PFSK-1 (cell line): ENCODE data around the gene GPC3.

Source experiments
- POLR2AphosphoS5 ChIP-seq: IDR thresholded peaks from 2 replicates; pipeline ENCODE4 v1.6.1; 2012; ENCODE audit warnings: low read depth, mild to moderate bottlenecking, control low read depth, low read length, moderate library complexity
- SIN3A ChIP-seq: IDR thresholded peaks from 2 replicates; pipeline ENCODE4 v1.6.1; 2012; ENCODE audit warnings: mild to moderate bottlenecking, low read length, moderate library complexity, borderline replicate concordance; ENCODE audit not compliant: insufficient read depth
- TAF1 ChIP-seq: IDR thresholded peaks from 2 replicates; pipeline ENCODE4 v1.6.1; 2012; ENCODE audit warnings: low read length, control low read depth, borderline replicate concordance; ENCODE audit not compliant: insufficient read depth
- TF ChIP-seq, protein P1 (sequence below), 2 experiments: IDR thresholded peaks; 2 replicates each; pipeline versions ENCODE4 v1.6.1 to v1.8.0; 2011 to 2012; ENCODE audit warnings: low read depth in 2 of 2, low read length in 2 of 2, control low read depth in 1 of 2, inconsistent platforms in 1 of 2, mild to moderate bottlenecking in 1 of 2, moderate library complexity in 1 of 2; ENCODE audit not compliant: insufficient read depth in 1 of 2

- TF ChIP-seq POLR2AphosphoS5: no peak
- TF ChIP-seq, protein P1, sequence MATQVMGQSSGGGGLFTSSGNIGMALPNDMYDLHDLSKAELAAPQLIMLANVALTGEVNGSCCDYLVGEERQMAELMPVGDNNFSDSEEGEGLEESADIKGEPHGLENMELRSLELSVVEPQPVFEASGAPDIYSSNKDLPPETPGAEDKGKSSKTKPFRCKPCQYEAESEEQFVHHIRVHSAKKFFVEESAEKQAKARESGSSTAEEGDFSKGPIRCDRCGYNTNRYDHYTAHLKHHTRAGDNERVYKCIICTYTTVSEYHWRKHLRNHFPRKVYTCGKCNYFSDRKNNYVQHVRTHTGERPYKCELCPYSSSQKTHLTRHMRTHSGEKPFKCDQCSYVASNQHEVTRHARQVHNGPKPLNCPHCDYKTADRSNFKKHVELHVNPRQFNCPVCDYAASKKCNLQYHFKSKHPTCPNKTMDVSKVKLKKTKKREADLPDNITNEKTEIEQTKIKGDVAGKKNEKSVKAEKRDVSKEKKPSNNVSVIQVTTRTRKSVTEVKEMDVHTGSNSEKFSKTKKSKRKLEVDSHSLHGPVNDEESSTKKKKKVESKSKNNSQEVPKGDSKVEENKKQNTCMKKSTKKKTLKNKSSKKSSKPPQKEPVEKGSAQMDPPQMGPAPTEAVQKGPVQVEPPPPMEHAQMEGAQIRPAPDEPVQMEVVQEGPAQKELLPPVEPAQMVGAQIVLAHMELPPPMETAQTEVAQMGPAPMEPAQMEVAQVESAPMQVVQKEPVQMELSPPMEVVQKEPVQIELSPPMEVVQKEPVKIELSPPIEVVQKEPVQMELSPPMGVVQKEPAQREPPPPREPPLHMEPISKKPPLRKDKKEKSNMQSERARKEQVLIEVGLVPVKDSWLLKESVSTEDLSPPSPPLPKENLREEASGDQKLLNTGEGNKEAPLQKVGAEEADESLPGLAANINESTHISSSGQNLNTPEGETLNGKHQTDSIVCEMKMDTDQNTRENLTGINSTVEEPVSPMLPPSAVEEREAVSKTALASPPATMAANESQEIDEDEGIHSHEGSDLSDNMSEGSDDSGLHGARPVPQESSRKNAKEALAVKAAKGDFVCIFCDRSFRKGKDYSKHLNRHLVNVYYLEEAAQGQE (IDR thresholded peaks at IDR 0.05; ENCODE audit: insufficient read depth in 1 of 2, low read depth in 2 of 2, low read length in 2 of 2): no peak
- no peak for TF ChIP-seq SIN3A
- TF ChIP-seq TAF1: no peak
Measured at GRCh38 chrX:133544115-133544514, 441.3 kb downstream of the GPC3 start.
